ENCODE data around the gene NTS.

Gene NTS

GRCh38 chr12:85923767-85924331, 49.8 kb downstream of the NTS start:
- DNase-seq: peak; percentile 16

GRCh38 chr12:85927166-85927565, 53.1 kb downstream of the NTS start:
- DNase-seq: no peak

Measured in SHP77 treated with DMSO at 0.1 percent for 48 hours (cell line).